Loucy (cell line): Measurements from ENCODE around the gene BBX.
A peak's percentile ranks its signal among the peaks of the same experiment; 100 is the strongest.

Source experiments
- H2AFZ ChIP-seq: fragments of 200-600 bp; sonication (generic); 2 replicates; pipeline ENCODE4 v1.6.0; 2016; ENCODE audit warnings: antibody characterized with exemption, mild to moderate bottlenecking, low read length, moderate library complexity
- H3F3A ChIP-seq: fragments of 200-600 bp; 2 replicates; pipeline ENCODE4 v1.6.0; 2016; ENCODE audit warnings: antibody characterized with exemption, low read depth, mild to moderate bottlenecking
- H3K27me3 ChIP-seq: fragments of 200-600 bp; sonication (generic); 2 replicates; pipeline ENCODE4 v1.6.1; 2014; ENCODE audit warnings: low read length, mild to moderate bottlenecking; ENCODE audit not compliant: insufficient read depth, poor library complexity, severe bottlenecking
- H3K36me3 ChIP-seq: fragments of 200-600 bp; sonication (generic); 2 replicates; pipeline ENCODE4 v1.6.1; 2016; ENCODE audit warnings: low read length; ENCODE audit not compliant: insufficient read depth
- H3K4me1 ChIP-seq: fragments of 200-600 bp; sonication (generic); 2 replicates; pipeline ENCODE4 v1.5.1; 2014; ENCODE audit warnings: low read length, mild to moderate bottlenecking; ENCODE audit not compliant: insufficient read depth, poor library complexity, severe bottlenecking
- H3K4me2 ChIP-seq: fragments of 200-600 bp; sonication (generic); 2 replicates; pipeline ENCODE4 v1.6.0; 2014; ENCODE audit warnings: antibody characterized with exemption, low read length, low read depth, mild to moderate bottlenecking; ENCODE audit not compliant: poor library complexity, severe bottlenecking
- H3K4me3 ChIP-seq: fragments of 200-600 bp; sonication (generic); 2 replicates; pipeline ENCODE4 v1.5.1; 2014; ENCODE audit warnings: low read length, mild to moderate bottlenecking, mixed read lengths; ENCODE audit not compliant: poor library complexity, severe bottlenecking
- H3K79me2 ChIP-seq: fragments of 200-600 bp; sonication (generic); 2 replicates; pipeline ENCODE4 v1.6.1; 2014; ENCODE audit warnings: low read length; ENCODE audit not compliant: insufficient read depth
- H3K9ac ChIP-seq: fragments of 200-600 bp; sonication (generic); 2 replicates; pipeline ENCODE4 v1.6.0; 2014; ENCODE audit warnings: mild to moderate bottlenecking, low read depth, low read length, moderate library complexity; ENCODE audit not compliant: poor library complexity, severe bottlenecking
- H3K9me2 ChIP-seq: fragments of 200-600 bp; sonication (generic); replicated peaks from 2 replicates; pipeline ENCODE4 v1.6.1; 2016; ENCODE audit warnings: low read depth, low read length, mixed read lengths
- H3K9me3 ChIP-seq: fragments of 200-600 bp; sonication (generic); 2 replicates; pipeline ENCODE4 v1.6.1; 2014; ENCODE audit warnings: mild to moderate bottlenecking, antibody characterized with exemption, low read length, low read depth; ENCODE audit not compliant: insufficient read depth
- H4K20me1 ChIP-seq: fragments of 200-600 bp; sonication (generic); 2 replicates; pipeline ENCODE4 v1.6.0; 2014; ENCODE audit warnings: antibody characterized with exemption, low read length, mild to moderate bottlenecking; ENCODE audit not compliant: insufficient read depth, poor library complexity, severe bottlenecking
- CTCF ChIP-seq: fragments of 200-600 bp; sonication (generic); conservative IDR thresholded peaks from 2 replicates; pipeline ENCODE4 v1.5.1; 2014; ENCODE audit warnings: mild to moderate bottlenecking, antibody characterized with exemption, low read length
- EZH2phosphoT487 ChIP-seq: fragments of 200-600 bp; IDR thresholded peaks from 2 replicates; pipeline ENCODE4 v1.6.1; 2018; ENCODE audit warnings: antibody characterized with exemption, mild to moderate bottlenecking, moderate library complexity, borderline replicate concordance

The BBX gene

DNA sequence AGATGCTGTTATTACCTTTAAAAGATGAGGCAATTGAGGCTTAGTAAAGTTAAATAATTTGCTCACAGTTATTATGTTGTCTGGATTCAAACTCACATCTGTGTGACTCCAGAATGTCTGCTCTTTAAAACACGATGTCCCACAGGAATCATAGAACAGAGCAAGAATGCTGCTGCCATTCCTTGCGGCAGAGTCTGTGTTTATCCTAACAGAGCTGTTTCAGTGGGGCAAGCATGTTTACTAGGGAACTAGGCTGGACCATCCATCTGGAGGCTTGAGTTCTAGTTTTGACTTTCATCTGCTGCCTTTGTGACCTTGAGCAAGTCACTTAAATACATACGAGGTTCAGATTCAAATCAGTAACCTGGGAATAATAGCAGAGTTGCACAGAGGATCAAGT is 72.1 kb downstream of the BBX start:
- Histone ChIP-seq H3F3A (no peaks in the 10 kb centered on the region), H3K9me2 (no peaks in the 10 kb centered on the region), H3K4me1 (peaks cover 24% of the 10 kb centered on the region), H4K20me1 (peaks cover 6% of the 10 kb centered on the region), H3K79me2 (peaks cover 39% of the 10 kb centered on the region), H3K9me3 (no peaks in the 10 kb centered on the region), H3K4me2 (no peak overlapping the region), H3K9ac (no peak overlapping the region), H3K27me3 (no peaks in the 10 kb centered on the region), H3K4me3 (no peak overlapping the region), H3K36me3 (no peaks in the 10 kb centered on the region; the same call in 1 of the 2 replicates), H2AFZ (no peak overlapping the region)
- TF ChIP-seq EZH2phosphoT487, result no peak
- no peak for TF ChIP-seq CTCF

DNA sequence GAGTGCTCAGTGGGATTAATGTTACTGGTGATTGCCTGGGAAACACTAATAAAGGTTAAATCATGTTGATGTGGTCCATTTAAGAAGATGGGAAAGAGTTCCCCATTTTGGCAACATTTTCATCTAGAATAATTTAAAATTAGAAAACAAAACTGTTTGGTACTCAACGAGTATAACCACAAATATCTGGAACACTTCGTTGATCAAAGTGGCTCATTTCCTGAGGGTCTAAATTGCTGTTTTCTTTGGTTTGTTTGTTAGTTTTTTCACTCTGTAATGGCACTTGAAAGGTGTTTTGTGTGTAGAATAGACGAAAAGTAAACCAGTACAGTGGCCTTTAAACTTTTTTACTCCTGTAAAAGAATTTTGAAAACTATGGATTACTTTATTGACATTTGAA is 73.9 kb downstream of the BBX start:
- H3K27me3 ChIP-seq, result no peaks in the 10 kb centered on the region
- H2AFZ ChIP-seq, result no peak overlapping the region
- peaks cover 43% of the 10 kb centered on the region for H3K79me2 ChIP-seq
- no peak for TF ChIP-seq CTCF
- TF ChIP-seq EZH2phosphoT487, result no peak
- H3F3A ChIP-seq, result no peaks in the 10 kb centered on the region
- H4K20me1 ChIP-seq, result peaks cover 16% of the 10 kb centered on the region
- H3K9ac ChIP-seq, result no peak overlapping the region
- no peak overlapping the region for H3K4me3 ChIP-seq
- H3K36me3 ChIP-seq, result no peaks in the 10 kb centered on the region
- no peak overlapping the region for H3K4me2 ChIP-seq
- H3K9me2 ChIP-seq, result no peaks in the 10 kb centered on the region
- H3K9me3 ChIP-seq, result no peaks in the 10 kb centered on the region
- peaks cover 35% of the 10 kb centered on the region for H3K4me1 ChIP-seq

DNA sequence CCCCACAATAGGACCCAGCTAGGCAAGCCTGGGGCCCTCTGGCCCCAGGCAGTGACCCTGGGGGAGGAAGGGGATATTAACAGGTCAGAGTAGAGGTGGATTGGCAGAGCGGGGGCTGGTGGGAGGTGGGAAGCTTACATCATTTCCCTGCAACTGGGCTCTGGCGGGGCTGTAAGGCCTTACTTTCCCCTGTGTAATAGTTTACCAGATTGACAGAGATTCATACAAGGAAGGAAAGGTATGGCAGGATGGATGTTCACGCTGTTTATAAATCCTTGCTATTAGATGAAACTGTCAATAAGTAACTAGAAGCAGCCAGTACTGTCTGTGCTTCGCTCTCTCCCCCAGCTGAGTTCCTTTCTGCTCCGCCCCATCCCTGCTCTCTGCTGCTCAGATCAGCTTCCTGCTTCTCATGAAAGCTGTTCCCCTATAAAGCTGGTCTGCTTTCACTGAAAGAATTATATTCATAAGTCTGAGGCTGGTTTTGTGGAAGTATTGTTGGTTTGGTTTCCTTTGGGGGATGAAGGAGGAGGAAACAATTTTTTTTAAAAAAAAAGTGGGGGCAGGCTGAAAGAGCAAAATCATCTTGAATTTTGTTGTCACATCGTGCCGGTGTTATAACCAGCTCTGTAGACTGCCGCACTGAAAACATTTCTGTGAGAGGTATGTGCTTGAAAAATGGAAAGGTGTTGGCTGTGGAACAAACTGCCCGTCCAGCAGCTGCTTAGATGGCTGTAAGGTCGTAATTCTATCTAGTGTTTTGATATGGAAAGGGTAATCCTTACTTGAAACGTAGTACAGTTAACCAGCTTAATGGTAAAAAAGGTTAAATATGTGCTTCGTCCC is 76.4 kb downstream of the BBX start:
- Histone ChIP-seq H3K27me3 (no peaks in the 10 kb centered on the region), H2AFZ (peak overlapping the region; percentile 76), H3K9me3 (no peaks in the 10 kb centered on the region), H3K4me3 (peak overlapping the region; percentile 77), H3K9ac (peak overlapping the region; percentile 68), H3K36me3 (no peaks in the 10 kb centered on the region), H3K79me2 (peaks cover 51% of the 10 kb centered on the region), H3K4me2 (peak overlapping the region; percentile 82), H3K4me1 (peaks cover 35% of the 10 kb centered on the region), H3F3A (no peaks in the 10 kb centered on the region), H3K9me2 (no peaks in the 10 kb centered on the region), H4K20me1 (peaks cover 16% of the 10 kb centered on the region)
- TF ChIP-seq EZH2phosphoT487 (no peak), CTCF (no peak)
